Lower leg skin (tissue), 3 donors: ENCODE data around the gene KCNJ6.

Experiments used
- CTCF ChIP-seq, 3 donors: fragments of 450-650 bp; IDR thresholded peaks; one replicate each; pipeline ENCODE4 v1.5.1; 2016; ENCODE audit warnings: antibody characterized with exemption in 3 of 3, mild to moderate bottlenecking in 3 of 3, moderate library complexity in 2 of 3
- POLR2A ChIP-seq, 2 donors: fragments of 450-650 bp; IDR thresholded peaks; one replicate each; pipeline ENCODE4 v1.6.1; 2016 to 2017; ENCODE audit warnings: antibody characterized with exemption in 2 of 2, mild to moderate bottlenecking in 1 of 2, moderate library complexity in 1 of 2

DNA sequence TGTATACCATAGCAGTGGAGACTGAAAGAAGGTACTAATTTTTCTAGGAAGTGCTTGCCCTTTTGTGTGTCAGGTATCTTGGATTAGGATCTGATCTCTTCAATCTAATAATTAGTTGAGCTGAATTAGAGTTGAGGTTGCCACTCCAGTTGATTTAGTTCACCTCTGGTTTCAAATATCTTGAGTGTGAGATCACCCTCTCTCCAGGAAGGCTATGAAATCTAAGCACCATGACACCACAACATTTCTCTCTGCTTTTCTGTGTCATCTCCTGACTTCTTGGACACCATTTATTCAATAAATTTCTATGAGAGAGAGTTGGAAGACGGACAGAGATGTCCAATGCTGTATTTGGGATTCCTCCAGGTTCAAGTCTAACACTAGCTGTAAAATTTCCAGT is 336.9 kb downstream of the KCNJ6 start:
- TF ChIP-seq CTCF (IDR thresholded peaks at IDR 0.05) (no peak), POLR2A (IDR thresholded peaks at IDR 0.05) (no peak)
